ENCODE results near the gene DDX27. TPM values are rescaled to one million over a fixed set of nuclear protein-coding genes. Genes with fewer than 3 reads are reported as not detected.

DDX27 gene
- polyA plus RNA-seq, 1 donor: 48.4 TPM

DNA sequence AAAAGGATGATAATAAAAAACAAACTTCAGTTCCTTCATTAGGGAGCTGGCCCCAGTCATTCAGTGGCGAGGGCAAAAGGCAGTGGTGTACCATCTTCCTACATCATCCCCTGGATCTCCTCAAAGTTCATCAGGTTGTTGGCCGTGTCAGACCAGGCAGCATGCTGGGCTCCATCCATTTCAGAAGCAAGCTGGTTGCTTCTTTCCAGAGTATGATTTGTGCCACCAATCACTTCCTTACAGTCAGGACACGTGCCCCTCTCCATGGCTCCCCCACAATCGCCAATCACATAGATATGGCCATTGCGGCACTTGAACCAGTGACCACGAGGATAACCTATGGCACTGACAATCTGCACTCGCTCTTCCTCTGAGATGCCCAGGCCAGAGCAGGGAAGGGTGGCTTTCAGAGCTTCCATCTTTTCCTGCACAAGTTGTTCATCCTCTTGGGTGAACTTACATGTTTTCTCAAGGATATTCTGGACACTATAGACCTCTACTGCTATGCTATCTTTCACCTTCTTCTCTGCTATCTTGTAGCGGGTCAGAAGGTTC is 28.0 kb downstream of the DDX27 start:
- DNase-seq: no peak

DNA sequence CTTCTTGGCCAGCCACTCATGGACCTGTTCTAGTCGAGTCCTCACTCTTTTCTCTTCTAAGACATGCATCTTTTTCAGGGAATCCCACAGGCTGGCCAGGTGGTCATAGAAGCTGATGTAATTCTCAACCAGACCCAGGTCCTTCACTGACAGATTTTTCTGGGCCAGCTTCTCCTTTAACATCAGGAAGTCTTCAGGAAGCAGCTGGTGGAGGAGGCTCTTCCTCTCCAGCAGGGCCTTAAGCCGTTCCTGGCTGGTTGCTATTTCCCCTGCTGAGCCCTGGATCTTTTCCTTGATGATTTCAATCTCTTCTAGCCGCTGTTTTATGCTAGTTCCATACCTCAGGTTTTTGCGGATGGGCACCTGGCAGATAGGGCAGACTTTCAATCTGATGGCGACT is 28.6 kb downstream of the DDX27 start:
- DNase-seq: no peak

DNA sequence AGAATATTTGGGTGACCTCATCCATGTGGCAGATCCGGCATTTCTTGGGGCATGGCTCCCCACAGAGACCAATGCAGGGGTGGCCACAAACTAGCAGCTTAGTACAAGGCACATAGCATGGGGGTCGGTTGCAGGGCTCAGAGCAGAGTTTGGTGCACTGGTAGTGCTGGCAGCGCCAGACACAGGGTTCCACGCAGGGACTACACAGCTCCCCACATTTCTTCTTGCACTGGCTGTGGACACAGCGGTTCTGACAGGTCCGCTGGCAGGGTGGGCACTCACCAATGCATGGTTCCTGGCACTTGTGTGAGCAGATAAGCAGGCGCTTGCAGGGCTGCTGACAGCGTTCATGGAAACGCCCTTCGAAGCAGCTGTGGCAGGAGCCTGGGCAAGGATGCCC is 29.1 kb downstream of the DDX27 start:
- no peak for DNase-seq

DNA sequence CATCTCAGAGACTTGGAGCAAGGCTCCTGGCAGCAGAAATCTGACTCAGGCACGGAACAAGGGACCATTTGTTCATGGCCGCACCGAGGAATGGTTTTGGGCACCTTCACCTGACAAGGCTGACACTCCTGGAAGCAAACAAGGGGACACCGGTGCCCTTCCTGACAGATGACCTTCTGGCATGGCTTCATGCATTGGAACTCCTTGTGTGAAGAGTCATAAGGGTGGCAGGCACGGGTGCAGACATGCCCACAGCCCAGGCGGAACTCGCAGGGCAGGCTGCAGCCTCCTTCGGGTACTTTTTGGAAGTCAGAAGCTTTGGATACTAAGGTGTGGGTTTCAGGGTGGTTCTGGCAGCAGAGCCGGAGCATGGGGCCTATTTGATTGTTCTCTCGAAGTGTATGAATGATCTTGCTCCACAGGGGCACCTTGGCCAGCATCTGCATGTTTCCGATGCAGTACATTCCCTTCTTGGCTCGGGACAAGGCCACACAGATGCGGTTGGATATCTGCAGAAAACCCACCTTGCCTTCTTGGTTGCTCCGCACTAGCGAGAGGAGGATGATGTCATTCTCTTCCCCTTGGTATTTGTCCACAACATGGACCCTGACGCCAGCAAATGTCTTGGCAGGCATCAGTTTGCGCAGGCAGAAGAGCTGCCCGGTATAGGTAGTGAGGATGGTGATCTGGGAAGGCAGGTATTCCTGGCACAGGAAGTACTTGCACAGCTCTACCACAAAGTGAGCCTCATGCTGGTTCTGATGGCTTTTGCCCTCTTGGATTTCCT is 29.9 kb downstream of the DDX27 start:
- no peak for DNase-seq

DNA sequence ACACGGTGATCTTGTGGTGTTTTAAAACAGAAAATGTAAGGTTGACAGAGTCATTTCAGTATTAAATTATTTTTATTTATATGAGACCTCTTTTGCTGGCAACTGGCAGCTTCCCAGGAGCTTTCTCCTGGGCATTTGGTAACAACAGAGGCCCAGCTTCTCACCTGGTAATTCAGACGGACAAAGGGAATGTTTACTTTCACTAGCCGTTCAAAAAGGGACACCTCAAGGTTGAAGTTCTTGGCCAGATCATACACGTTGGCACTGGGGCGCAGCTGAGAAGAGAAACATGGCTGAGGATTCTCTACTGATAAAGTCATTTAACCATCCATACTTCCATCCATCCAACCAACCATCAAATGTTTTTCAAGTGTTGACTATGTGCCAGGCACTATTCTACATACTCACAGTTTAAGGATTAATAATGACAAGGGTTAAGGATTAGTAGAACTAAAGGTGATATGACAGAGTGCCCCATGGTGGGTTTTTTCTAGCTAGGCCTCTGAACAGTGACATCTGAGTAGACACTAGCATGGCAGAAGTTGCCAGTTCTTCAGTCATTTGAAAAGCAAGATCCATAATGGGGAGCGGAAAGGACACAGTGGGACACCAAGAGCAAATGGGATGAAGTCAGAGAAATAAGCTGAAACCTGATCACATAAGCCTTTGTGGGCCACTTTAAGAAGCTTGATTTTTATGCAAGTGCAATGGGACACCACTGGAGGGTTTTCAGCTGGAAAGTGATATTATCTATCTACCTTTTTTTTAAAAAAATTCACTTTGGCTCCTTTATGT is 33.5 kb downstream of the DDX27 start:
- no peak for DNase-seq

DNA sequence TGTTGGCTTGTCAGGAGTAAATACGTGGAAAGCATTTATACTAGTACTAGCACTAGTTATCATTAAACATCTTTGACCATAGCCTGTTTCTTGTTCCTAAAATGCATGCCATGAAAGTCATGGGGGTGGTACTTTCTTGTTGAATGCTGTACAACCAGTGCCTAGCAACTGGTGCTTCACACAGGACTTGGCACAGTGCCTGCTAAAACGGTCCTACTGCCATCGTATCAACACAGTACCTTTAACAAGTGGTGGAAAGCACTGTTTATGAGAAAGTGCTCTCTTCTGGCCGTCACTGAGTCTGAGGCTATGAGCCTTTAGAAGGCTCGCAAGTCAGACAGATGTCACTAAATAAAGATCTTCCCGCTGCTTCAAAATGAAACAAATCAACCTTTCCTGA is 37.0 kb downstream of the DDX27 start:
- no peak for DNase-seq

DNA sequence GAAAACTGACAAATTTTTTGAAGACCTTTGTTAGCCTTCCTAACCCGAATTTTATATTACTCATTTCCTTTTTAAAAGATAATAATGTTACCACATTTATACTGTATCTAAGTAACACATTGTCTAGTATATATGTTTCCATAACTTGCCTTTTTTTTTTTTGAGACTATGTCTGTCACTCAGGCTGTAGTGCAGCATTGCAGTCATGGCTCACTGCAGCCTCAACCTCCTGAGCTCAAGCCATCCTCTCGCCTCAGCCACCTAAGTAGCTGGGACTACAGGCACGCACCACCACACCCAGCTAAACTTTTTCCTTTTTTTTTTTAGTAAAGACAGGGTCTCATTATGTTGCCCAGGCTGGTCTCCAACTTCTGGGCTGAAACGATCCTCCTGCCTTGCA is 40.1 kb downstream of the DDX27 start:
- DNase-seq: no peak

DNA sequence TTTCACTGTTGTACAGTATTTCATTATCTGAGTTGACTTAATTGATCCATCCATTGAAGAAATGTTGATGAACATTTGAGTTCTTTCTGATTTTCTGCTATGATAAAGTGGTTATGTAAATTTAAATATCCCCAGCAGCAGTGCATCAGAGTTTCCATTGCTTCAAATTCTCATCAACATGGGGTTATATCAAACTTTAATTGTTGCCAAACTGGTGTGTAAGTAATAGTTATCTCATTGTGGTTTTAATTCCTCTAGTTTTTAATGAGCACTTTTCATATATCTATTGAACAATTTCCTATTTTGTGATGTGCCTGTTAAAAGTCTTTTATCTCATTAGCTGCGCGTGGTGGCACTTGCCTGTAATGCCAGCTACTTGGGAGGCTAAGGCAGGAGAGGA is 40.6 kb downstream of the DDX27 start:
- DNase-seq: no peak

DNA sequence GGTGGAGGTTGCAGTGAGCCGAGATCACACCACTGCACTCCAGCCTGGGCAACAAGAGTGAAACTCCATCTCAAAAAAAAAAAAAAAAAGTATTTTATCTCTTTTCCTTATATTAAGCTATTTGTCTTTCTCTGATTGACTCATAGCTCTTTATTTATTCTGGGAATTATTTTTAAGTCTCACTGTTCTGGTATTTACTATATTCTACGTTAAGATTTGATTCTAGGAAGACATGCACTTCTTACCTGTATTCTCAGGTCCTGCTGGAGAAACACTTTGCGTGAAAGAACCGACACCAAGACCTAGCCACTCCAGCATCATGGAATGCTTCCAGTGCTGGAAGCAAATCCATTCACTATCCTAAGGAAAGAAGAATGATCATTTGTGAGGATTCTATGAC is 41.0 kb downstream of the DDX27 start:
- no peak for DNase-seq

DNA sequence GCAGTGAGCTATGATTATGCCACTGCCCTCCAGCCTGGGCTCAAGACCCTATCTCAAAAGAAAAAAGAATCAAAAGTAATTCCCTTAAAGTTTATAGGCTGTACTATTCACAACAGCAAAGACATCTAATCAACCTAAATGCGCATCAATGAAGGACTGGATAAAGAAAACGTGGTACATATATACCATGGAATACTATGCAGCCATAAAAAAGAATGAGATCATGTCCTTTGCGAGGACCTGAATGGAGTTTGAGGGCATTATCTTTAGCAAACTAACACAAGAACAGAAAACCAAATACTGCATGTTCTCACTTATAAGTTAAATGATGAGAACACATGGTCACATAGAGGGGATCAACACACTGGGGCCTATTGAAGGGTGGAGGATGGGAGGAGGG is 42.0 kb downstream of the DDX27 start:
- no peak for DNase-seq

DNA sequence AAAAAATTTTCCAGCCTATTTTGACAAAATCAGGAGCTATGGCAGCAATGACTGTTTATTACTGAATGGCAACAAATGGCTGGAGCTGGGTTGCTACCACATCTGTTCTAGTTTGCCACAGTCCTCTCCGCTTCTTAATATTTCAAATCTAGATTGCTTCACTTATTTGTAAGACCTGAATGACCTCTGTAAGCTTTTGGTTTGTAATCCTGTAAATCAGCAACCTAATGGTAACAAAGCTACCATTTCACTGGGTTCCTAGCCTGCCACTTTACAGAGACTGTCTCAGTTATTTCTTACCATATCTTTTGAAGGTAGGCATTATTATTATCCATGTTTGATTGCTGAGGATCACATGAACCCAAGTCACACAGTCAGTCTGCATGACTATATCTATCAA is 43.2 kb downstream of the DDX27 start:
- DNase-seq: no peak

DNA sequence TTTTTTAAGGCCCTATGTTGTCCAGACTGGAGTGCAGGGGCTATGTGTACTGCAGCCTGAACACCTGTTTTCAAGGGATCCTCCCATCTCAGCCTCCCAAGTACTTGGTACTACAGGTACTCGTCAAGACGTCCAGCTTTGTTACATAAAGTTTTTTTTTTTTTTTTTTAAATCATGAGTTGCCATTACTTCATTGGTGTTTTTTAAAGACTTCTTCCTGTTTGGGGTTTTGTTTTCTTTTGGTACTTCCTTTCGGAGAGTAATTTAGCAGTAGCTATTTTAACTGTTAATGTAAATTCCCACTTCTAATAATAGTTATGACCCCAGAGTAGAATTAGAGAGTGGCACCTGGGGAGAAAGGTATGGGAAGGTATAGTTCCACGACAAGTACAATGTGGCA is 48.1 kb downstream of the DDX27 start:
- DNase-seq: no peak

DNA sequence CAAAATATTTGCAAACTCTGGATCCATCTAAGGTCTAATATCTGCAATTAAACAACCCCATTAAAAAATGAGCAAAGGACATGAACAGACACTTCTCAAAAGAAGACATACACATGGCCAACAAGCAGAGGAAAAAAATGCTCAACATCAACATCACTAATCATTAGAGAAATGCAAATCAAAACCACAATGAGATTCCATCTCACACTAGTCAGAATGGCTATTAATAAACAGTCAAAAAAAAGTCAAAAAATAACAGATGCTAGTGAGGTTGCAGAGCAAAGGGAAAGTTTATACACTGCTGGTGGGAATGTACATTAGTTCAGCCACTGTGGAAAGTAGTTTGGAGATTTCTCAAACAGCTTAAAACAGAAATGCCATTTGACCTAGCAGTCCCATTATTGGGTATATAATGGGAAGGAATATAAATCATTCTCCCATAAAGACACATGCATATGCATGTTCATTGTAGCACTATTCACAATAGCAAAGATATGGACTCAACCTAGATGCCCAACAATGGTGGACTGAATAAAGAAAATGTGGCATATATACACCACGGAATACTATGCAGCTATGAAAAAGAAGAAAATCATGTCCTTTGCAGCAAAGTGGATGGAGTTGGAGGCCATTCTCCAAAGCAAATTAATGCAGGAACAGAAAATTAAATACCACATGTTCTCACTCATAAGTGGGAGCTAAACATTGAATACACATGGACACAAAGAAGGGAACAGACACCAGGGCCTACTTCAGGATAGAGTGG is 49.6 kb downstream of the DDX27 start:
- DNase-seq: no peak

DNA sequence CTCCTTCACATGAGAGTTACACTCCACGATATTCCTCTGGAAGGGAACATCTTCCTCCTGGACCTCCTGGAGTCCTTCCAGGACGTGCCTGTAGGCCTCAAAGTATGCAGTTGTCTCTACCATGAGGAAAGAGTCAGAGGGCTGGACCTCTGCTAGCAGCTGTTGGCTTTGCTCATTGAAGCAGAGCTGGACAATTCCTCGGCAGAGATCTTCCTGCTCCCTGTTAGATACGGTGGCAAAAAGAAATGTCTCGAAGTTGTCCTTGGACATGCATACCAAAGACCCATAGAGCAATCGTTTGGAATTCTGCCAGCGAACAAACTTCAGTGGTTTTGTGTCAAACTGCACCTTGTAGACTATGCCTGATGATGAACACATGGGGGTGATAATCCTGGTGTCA is 51.0 kb downstream of the DDX27 start:
- DNase-seq: no peak

DNA sequence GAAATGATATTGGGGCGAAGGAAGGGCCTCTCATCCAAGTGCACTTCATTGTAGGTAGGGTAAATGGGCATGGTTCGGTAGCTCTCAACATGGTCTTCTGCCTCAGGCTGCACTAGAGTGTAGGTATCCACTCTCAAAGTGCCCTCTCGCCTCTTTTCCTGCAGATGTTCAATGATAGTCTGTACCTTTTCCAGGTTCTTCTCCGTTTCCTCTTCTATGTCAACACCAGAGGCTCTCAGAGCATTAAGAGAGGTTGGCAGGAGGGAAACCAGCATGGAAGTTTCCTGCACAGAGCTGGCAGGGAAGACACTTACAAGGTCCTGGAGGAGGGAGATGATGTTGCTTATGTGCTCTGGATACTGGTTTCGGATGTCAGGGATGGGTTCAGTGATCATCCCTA is 51.5 kb downstream of the DDX27 start:
- DNase-seq: no peak

DNA sequence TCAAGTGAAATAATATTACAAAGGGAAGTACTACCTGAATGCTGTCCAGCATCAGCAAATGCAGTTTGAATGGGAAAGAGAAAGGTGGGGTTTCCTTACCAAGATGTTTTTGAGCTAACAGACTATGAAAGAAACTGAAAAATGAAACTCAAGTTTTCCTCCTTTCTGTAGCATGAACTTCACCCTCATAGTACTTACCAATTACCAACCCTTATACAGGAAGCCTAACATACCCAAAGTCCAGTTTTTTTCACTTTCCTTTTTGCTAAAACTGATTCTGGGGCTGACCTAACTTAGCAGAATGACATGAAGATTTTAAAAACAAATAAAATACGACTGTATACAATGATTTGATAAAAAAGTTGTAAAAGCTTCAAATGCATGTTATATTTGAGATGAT is 53.4 kb downstream of the DDX27 start:
- DNase-seq: no peak

DNA sequence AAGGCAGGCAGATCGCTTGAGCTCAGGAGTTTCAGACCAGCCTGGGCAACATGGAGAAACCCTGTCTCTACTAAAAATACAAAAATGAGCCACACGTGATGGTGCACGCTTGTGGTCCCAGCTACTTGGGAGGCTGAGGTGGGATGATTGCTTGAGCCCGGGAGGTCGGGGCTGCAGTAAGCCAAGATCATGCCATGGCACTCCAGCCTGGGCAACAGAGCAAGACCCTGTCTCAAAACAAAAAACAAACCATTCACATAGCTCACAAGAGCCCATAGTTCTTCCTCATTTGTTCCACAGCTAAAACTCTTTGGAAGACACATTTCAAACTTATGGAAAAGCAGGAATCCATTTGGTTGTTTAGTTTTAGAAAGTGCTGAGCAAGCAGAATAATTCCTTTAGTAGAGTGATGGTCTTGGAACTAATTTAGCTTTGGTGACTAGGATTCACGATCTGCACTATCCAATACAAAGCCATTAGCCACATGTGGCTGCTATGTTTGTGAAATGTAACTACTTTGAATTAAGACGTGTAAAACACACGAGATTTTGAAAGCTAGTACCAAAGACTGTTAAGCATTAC is 54.6 kb downstream of the DDX27 start:
- no peak for DNase-seq

DNA sequence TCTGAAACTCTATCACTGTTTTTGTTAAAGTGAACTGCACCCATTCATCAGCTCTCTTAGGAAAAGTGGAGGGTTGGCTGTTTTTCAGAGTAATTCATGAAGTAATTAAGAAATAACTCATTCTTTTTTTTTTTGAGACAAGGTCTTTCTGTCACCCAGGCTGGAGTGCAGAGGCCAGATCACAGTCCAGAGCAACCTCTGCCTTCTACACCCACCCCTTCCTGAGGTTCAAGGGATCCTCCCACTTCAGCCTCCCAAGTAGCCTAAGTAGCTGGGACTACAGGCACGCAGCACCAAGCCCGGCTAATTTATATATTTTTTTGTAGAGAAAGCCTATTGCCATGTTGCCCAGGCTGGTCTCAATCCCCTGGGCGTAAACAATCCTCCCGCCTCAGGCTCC is 56.0 kb downstream of the DDX27 start:
- no peak for DNase-seq

DNA sequence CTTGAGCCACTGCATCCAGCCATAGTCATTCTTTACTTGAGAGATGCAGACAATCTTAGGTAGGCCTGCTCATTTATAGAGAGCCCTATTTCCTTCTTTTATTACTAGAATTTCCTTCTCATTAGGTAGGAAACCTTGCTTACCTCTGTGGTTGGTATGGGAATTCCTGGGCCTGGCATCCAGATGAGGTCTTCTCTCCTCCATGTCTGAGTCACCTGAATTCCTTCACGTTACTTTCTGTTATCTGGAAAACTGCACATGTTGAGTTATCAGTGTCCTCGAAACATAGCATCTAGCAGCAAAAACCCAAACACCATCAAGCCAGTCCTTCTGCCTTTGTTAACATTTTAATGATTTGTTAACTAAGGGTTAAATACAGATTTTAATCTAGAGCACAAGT is 56.4 kb downstream of the DDX27 start:
- no peak for DNase-seq

DNA sequence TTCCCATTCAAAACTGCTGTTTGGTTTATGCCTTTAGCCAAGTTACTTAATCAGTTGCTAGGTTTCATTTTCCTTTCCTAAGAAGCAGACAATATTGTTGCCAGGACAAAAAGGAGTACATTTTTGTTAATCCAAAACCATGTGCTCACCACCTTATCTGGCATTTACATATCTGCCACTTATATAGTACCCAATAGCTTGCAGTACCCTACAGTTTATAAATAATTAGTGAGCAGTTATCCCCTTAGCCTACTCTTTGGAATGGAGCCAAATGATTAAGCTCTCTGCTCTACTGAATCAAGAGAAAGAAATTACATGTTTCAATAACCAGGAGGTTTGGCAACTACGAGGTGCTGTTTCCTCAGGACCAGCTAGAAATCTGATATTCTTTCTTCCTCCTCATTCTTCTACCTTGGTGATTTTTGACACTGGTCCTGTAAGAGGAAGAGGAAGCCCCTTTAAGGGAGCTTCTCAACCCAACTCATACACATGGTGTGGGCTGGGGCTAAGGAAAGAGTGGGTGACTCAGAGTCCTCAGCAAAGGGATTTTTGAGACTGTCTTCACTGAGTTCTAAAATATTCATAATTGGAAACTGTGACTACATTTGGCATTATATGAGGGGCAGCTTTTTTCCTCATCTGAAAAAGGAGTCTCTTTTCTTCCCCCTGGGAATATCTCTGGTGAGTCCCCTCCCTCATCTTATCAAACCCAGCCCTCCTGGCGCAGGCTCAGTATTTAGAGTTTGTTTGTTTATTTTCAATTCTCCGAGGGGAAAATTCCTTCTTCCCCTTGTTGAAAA is 57.1 kb downstream of the DDX27 start:
- DNase-seq: peak; percentile 30

All from left kidney (tissue), 2 donors.